HG03066 (cell line): ENCODE measurements around the gene SLC49A4.

Experiments used
- ATAC-seq: cut with Tn5 transposase; IDR thresholded peaks from one replicate; pipeline ENCODE4 v1.9.1; 2021; ENCODE audit warnings: low read depth; ENCODE audit not compliant: unreplicated experiment

Gene SLC49A4

DNA sequence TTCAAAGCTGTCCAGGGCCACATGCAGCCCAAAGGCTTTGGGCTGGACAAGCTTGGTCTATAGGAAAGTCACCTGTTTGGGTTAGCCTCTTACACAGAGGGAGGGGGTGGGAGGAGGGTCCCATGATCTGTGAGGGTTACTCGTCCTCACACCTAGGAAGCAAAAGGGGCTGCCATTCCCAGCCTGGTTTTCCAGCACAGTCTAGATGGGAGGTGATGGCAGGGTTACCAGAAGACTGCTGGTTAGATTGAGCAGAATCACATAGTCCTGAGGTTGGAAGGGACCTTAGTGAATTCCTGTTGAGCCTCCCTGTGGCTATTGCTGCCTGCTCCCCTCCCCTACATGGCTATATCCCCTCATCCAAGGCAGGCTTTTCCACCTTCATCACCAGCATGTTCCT is 130.9 kb downstream of the SLC49A4 start:
- ATAC-seq: no peak

DNA sequence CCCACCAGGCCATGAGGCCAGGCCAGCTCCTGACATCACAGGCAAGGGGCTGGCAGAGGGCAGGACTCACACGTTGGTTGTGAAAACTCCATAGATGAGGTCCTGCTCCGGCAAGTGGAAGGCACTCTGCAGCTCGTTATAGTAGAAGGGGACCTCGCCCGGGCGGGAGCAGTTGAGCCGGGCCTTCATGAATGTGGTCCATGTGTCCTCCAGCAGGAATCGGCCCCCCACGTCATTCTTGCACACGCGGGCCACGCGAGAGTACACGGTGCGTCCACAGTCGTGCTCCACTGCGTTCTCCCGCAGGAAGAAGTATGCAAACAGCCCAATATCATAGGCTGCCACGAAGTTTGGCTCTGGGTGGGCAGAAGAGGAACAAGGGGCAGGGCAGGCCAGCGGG is 131.5 kb downstream of the SLC49A4 start:
- no peak for ATAC-seq

DNA sequence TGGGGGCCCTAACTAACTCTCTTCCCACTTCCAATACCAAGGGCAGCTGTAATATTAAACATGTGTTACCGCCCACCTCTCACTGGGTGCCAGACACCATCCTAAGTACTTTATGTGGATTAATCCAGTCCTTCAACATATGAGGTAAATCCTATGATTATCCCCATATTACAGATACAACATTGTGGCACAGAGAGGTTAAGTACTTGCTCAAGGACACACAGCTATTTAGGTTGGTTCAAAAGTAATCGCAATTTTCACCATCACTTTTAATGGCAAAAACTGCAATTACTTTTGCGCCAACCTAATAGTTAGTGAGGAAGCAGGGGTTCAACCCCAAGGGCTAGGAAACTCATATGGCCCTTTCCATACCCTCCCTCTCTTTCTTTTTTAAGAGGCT is 131.9 kb downstream of the SLC49A4 start:
- no peak for ATAC-seq

DNA sequence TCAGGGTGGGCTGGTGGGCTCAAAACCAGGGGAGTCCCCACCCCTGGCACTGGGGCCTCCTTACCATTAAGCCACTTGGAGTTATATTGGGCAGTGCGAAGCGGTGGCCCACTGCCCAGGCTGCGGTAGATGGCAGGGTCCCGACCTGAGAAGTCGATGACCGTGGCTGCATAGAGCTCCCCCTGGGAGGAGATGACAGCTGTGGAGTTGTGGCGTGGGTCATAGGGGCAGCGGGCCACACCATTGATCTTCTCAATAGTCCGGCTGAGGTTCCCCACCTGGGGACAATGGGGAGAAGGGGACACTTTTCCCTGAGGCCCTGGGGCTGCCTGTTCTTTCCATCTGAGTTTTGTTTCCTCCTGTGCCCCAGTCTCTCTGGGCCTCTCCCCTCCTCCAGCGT is 132.9 kb downstream of the SLC49A4 start:
- no peak for ATAC-seq

DNA sequence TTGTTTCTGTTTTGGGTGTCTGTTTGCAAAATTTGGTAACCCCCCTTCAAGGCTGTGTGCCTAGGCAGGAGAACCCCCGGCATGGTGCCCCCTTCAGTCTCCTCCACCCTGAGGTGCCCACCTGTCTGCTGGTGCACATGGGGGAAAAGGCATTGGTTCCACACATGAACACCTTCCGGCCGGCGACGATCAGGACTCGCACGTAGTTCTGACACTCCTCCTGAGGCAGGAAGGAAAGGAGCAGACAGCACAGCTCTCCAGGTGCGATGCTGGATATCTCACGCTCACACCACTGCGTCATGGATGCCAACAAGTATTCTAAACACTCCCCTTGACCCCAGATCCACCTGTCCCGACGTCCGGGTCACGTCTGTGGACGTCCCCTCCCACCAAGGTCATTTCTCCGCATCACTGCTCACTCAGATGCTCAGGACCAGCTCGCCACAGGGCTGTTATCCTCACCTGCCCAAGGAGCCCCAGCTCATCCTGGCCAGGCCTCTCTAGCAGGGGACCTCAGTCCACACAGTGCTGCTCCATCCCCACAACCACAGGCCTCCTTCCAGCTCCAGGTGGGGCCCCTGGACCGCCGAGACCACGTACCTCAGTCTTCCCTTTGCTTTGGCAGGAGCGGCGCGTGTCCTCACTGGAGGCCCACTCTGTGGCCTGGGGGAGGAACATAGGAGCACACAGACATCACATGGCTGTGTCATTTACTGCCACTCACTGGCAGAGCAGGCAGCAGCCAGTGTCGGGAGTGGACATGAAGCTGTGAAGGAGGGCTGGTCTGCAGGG is 133.7 kb downstream of the SLC49A4 start:
- no peak for ATAC-seq

DNA sequence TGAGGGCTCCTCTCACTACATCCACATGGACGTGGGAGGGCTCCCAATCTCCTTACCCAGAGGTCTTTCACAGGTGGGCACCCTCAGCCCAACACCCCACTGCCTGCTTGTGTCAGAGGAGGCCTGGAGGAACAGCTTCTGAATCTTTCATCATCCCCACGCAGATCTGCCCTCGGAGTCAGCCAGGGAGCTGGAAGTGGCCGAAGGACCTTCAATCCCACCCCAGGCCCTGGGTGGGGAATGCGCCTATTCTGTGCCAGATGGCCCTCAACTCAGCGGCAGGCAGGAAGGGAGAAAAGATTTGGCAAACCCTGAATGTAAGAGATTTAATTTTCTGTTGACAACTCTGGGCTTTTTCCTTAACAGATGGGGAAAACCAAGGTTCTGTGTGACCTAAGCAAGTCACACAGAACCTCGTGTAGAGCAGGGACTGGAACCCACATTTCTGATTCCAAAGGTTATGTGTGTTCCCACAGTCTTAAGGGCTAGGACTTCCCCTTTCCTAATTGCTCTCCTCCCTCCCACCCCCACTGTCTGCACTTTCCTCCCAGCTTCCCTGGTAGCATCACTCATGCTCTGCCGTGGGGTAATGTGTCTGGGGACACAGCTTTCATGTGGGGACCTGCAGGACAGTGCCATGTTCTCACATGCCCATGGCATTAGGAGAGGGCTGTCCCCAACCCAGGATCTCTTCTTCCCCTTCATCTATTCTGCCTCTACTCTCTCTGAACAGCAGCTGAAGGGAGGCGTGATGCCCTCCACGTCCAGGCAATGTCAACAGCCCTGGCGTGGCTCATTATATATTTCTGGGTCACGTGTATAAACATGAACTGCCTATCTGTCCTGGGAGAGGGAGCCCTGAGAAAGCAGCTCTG is 134.6 kb downstream of the SLC49A4 start:
- no peak for ATAC-seq

DNA sequence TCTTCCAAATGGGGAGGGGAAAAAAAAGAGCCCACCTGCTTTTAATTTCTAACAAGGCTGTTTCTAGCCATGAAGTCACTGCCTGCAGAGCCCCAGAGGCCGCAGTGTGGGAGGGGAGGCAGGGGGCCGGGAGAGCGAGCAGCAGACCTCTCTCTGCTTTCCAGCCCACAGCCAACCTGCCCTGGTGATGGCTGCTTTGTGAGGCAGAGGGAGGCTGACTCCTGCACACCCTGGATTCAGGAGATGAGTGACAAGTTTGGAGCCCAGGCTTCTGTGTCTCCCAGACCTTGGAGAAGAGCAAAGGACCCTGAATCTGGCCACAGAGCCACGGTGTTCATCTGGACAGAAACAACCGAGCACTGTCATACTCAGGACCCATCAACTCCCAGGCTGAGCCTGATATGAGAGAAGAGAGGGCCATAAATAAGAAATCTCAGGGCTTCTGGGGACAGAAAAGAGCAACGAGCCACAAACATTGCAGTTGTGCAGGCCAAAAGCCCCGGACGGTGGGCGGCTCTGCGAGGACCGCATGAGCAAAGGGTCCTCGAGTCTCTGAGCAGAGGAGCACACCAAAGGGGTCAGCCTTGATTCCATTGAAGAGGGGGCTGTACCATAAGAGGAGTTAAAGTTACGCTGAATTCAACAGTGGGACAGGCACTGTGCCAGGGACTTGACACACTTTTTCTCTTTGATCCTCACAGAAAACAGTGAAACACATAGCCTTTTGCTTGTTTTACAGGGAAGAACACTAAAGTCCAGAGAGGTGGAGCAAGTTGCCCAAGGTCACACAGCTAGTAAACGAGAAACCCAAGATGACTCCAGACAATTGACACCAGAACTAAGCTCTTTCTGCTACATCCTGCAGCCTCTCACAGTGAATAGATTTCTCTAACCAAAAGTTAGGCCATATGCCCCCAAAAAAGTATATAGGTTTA is 135.5 kb downstream of the SLC49A4 start:
- no peak for ATAC-seq
